ENCODE data around the gene RAB31. TPM values are rescaled to one million over a fixed set of nuclear protein-coding genes. Genes with fewer than 3 reads are reported as not detected.
A peak's percentile ranks its signal among the peaks of the same experiment; 100 is the strongest.
"Not testable (repeated sequence)": the region's sequence is repeated elsewhere in the genome, so short reads cannot be mapped to it uniquely, and the experiment has no call there.

RAB31 gene
- total and polyA plus RNA-seq, 2 donors from 2014 or later: 17.3 to 77.1 TPM

GRCh38 chr18:9900699-9901098 is 192.6 kb downstream of the RAB31 start:
- TF ChIP-seq, protein P1, sequence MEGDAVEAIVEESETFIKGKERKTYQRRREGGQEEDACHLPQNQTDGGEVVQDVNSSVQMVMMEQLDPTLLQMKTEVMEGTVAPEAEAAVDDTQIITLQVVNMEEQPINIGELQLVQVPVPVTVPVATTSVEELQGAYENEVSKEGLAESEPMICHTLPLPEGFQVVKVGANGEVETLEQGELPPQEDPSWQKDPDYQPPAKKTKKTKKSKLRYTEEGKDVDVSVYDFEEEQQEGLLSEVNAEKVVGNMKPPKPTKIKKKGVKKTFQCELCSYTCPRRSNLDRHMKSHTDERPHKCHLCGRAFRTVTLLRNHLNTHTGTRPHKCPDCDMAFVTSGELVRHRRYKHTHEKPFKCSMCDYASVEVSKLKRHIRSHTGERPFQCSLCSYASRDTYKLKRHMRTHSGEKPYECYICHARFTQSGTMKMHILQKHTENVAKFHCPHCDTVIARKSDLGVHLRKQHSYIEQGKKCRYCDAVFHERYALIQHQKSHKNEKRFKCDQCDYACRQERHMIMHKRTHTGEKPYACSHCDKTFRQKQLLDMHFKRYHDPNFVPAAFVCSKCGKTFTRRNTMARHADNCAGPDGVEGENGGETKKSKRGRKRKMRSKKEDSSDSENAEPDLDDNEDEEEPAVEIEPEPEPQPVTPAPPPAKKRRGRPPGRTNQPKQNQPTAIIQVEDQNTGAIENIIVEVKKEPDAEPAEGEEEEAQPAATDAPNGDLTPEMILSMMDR (IDR thresholded peaks at IDR 0.05; ENCODE audit: borderline replicate concordance, extremely low read depth, insufficient read depth): no peak
- no peak for DNase-seq
- H3K36me3 ChIP-seq (ENCODE audit: control insufficient read depth in 2 of 3, insufficient read depth in 3 of 3, low read length in 3 of 3): no peaks in the 10 kb centered on the region
- no peak overlapping the region for H3K27ac ChIP-seq (ENCODE audit: low read depth in 2 of 2, low read length in 2 of 2)
- H3K4me1 ChIP-seq (ENCODE audit: control insufficient read depth in 2 of 3, insufficient read depth in 2 of 3, low read depth in 1 of 3, low read length in 3 of 3): no peaks in the 10 kb centered on the region
- no peaks in the 10 kb centered on the region for H3K9me3 ChIP-seq (ENCODE audit: control insufficient read depth in 2 of 3, insufficient read depth in 1 of 3, low read length in 3 of 3)
- H3K9ac ChIP-seq (ENCODE audit: low read length in 3 of 3): no peak overlapping the region
- H3K4me3 ChIP-seq (ENCODE audit: low read length in 3 of 3): no peak overlapping the region
- FAIRE-seq: no peak
- H3K27me3 ChIP-seq (ENCODE audit: control insufficient read depth, insufficient read depth, low read length): no peaks in the 10 kb centered on the region
- intact Hi-C loops (cut with DNase I): no loop called here

DNA sequence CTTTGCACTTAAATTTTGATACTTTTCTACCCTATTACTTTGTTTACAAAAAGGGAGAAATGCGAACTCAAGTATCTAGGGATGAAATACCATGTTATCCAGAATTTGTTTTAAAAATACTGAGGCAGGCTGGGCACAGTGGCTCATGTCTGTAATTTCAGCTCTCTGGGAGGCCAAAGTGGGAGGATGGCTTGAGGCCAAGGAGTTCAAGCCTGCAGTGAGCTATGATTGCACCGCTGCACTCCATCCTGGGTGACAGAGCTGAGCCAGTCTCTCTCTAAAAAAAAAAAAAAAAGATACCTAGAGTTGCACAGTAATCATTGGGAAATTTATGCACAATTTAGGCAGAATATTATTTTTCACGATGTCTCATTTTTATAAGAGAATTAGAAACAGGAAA is 193.3 kb downstream of the RAB31 start:
- no peak overlapping the region for H3K4me3 ChIP-seq (ENCODE audit: low read length in 3 of 3)
- H3K9ac ChIP-seq (ENCODE audit: low read length in 3 of 3): no peak overlapping the region
- DNase-seq (no peak), FAIRE-seq (no peak)
- H3K27me3 ChIP-seq (ENCODE audit: control insufficient read depth, insufficient read depth, low read length): no peaks in the 10 kb centered on the region
- intact Hi-C loops (cut with DNase I): no loop called here
- no peak overlapping the region for H3K27ac ChIP-seq (ENCODE audit: low read depth in 2 of 2, low read length in 2 of 2)
- no peaks in the 10 kb centered on the region for H3K36me3 ChIP-seq (ENCODE audit: control insufficient read depth in 2 of 3, insufficient read depth in 3 of 3, low read length in 3 of 3)
- H3K4me1 ChIP-seq (ENCODE audit: control insufficient read depth in 2 of 3, insufficient read depth in 2 of 3, low read depth in 1 of 3, low read length in 3 of 3): no peaks in the 10 kb centered on the region
- H3K9me3 ChIP-seq (ENCODE audit: control insufficient read depth in 2 of 3, insufficient read depth in 1 of 3, low read length in 3 of 3): no peaks in the 10 kb centered on the region
- TF ChIP-seq, protein P1 (IDR thresholded peaks at IDR 0.05; ENCODE audit: borderline replicate concordance, extremely low read depth, insufficient read depth): no peak

DNA sequence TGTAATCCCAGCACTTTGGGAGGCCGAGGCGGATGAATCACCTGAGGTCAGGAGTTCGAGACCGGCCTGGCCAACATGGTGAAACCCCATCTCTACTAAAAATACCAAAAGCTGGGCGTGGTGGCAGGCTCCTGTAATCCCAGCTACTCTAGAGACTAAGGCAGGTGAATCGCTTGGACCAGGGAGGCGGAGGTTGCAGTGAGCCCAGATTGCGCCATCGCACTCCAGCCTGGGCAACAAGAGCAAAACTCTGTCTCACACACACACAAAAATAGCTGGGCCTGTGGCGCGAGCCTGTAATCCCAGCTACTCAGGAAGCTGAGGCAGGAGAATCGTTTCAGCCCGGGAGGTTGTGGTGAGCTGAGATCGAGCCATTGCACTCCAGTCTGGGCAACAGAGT is 194.2 kb downstream of the RAB31 start:
- FAIRE-seq; H3K27ac ChIP-seq (ENCODE audit: low read depth in 2 of 2, low read length in 2 of 2); H3K4me1 ChIP-seq (ENCODE audit: control insufficient read depth in 2 of 3, insufficient read depth in 2 of 3, low read depth in 1 of 3, low read length in 3 of 3); H3K9ac ChIP-seq (ENCODE audit: low read length in 3 of 3); H3K36me3 ChIP-seq (ENCODE audit: control insufficient read depth in 2 of 3, insufficient read depth in 3 of 3, low read length in 3 of 3); DNase-seq; intact Hi-C loops (cut with DNase I); H3K4me3 ChIP-seq (ENCODE audit: low read length in 3 of 3); H3K27me3 ChIP-seq (ENCODE audit: control insufficient read depth, insufficient read depth, low read length); H3K9me3 ChIP-seq (ENCODE audit: control insufficient read depth in 2 of 3, insufficient read depth in 1 of 3, low read length in 3 of 3): not testable (repeated sequence)

DNA sequence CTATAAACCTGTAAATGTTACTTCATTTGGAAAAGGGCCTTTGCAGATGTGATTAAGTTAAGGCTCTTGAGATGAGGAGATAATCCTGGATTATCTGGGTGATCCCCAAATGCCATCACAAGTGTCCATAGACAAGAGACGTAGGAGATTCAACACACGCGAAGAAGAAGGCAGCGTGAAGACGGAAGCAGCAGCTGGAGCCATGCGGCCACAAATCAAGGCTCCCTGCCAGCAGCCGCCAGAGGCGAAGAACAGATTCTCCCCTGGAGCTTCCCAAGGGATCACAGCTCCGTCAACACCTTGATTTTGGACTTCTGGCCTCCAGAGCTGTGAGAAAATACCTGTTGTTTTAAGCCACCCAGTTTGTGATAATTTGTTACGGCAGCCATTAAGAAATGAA is 194.7 kb downstream of the RAB31 start:
- Histone ChIP-seq H3K9ac (ENCODE audit: low read length in 3 of 3) (no peak overlapping the region), H3K4me3 (ENCODE audit: low read length in 3 of 3) (no peak overlapping the region), H3K36me3 (ENCODE audit: control insufficient read depth in 2 of 3, insufficient read depth in 3 of 3, low read length in 3 of 3) (no peaks in the 10 kb centered on the region), H3K27ac (ENCODE audit: low read depth in 2 of 2, low read length in 2 of 2) (no peak overlapping the region), H3K4me1 (ENCODE audit: control insufficient read depth in 2 of 3, insufficient read depth in 2 of 3, low read depth in 1 of 3, low read length in 3 of 3) (no peaks in the 10 kb centered on the region), H3K27me3 (ENCODE audit: control insufficient read depth, insufficient read depth, low read length) (no peaks in the 10 kb centered on the region), H3K9me3 (ENCODE audit: control insufficient read depth in 2 of 3, insufficient read depth in 1 of 3, low read length in 3 of 3) (no peaks in the 10 kb centered on the region)
- intact Hi-C loops (cut with DNase I): no loop called here
- peak in 1 of 5 donors; percentile 18 for DNase-seq
- no peak for FAIRE-seq
- TF ChIP-seq, protein P1 (IDR thresholded peaks at IDR 0.05; ENCODE audit: borderline replicate concordance, extremely low read depth, insufficient read depth): no peak
